Embryonic facial prominence (tissue), 1 donor: ENCODE data around the gene STAT4.

Experiments
- DNase-seq: peaks from one replicate; pipeline ENCODE4 v3.0.0-alpha.2; 2016; ENCODE audit errors: extremely low spot score

STAT4 gene

DNA sequence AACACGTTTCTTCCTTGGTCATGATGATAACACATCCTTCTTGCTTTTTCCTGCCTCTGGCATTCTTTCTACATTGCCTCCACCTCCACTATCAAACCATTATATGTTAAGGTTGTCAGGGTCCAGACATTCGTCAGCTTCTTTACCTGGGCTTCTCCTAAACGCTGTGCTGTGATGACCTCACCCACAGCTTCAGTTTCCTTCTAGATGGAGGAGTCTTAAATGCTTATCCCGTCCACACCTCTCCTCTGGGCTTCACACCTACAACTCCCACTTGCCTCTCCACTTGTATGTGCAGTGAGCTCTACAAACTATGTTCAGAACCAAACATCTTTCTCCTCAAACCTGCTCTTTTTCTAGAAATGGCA, 136.2 kb downstream of the STAT4 start:
- no peak for DNase-seq

GRCh38 chr2:191013932-191014652, 136.7 kb downstream of the STAT4 start, which contains the start of gene STAT1:
Gene STAT1, minus strand, starts transcription at chr2:191014171. Its CDS starts 4,168 bp downstream, at chr2:191010003.
- peak; percentile 87 for DNase-seq

DNA sequence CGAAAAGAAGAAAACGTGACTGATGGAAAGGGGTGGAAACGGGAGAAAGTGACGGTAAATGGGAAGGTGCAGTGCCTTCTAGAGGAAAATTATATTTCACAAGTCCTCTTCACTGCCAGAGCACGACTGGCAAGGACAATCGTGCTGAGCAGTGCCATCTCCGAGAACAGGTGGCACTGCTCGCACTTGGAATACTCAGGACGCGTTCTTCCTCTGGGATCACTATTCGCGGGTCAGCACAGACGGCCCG, 137.2 kb downstream of the STAT4 start:
- no peak for DNase-seq

DNA sequence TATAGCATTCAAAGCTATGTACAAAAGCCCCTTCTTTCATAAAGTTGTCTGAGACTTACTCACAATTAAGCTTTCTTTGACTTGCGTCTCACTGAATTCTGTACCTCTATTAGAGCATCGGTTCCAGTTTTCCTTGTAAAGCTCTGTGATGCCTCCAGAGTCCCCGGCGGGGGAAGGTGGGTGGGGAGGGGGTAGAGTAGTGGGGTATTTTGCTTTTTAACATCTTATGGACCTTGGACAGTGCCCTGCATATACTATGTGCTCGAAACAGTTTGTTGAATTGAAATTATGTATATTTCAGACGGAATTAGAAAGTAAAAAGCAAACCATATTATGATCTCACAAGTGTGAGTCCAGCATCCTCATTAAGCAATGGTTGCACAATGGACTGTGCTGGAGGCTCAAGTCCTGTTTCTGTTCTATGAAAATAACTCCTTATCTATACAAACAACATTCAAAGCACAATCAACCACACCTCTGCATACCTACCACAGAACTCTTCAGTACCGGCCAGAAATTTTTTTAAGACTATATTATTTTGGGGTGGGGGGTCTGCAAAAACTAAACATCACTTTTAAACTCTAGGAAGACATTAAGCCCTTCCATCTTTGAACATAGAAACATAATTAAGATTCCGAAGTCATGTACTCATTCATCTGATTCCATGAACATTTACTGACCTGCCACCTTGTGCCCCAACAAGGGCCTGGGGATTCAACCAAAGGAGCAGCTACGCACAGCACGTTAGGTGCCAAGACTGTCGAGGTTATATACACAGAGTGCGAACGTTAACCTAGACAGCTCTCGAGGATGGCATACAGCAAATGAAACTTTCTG, 137.7 kb downstream of the STAT4 start:
- no peak for DNase-seq

DNA sequence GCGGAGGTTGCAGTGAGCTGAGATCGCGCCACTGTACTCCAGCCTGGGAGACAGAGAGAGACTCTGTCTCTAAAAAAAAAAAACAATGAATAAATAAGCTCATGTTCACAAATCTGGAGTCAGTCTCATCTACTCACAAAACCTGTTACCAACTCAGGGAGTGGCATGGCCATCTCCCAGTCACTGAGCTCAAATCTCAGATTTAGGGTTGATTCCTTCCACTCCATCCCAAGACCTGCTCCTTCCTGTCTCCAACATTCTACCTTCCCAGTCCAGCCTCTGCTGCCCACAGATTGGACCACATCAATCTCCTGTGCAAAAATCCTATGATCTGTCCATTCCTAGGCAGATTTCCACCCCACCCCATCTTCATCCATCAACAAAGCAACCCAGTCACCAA, 138.4 kb downstream of the STAT4 start:
- no peak for DNase-seq

GRCh38 chr2:191010887-191011885, 139.6 kb downstream of the STAT4 start:
- no peak for DNase-seq

DNA sequence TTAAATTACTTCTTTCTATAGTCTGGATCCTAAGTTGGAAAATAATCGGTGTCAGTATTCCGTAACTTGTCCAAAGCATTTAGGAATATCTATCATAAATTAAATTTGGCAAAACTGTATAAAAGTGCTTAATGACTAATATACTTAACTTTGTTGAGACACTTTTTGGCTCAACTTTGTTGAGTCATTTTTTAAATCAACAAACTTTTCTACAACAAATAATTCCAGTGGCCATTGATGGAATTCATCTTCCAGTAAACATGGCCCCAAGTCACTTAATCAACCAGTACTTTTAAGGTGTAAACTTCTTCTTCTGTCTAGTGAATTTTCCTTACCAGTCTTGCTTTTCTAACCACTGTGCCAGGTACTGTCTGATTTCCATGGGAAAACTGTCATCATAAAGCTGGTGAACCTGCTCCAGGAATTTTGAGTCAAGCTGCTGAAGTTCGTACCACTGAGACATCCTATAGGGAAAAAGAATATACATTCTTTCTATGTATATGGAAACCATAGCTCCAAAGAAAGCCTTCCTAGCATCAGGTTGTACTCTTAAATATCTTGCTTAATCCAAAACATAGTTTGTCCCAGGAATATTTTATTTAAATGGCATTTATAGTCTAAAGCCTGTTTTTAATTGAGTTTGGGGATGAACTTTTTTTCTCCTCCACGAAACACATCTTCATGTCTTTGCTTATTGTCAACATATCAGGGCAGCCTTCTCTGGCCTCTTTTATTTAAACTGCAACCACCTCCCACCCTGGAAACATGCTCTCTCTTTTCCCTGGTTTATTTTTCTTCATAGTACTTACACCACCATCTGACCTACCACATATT, 141.0 kb downstream of the STAT4 start:
- no peak for DNase-seq

DNA sequence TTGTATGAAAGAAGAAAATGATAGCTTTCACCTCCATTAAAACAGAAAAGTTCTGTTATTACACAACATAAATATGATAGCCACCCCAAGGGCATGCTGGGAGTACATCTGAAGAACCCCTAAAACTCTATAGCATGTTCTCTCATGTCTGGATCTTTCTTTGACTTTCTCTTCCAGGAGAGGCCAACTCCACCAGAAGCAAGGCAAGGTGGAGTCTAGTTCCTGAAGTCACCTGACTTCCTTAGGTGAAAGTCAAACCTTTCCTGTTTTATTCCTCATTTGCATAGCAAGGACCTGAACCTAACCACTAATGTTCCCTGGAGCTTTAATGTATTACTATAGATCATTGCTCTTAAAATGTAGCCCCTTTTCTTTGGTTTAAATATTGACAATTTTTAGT, 142.5 kb downstream of the STAT4 start:
- no peak for DNase-seq

- DNase-seq = no peak
Observed at GRCh38 chr2:191006997-191007783, 143.6 kb downstream of the STAT4 start.

DNA sequence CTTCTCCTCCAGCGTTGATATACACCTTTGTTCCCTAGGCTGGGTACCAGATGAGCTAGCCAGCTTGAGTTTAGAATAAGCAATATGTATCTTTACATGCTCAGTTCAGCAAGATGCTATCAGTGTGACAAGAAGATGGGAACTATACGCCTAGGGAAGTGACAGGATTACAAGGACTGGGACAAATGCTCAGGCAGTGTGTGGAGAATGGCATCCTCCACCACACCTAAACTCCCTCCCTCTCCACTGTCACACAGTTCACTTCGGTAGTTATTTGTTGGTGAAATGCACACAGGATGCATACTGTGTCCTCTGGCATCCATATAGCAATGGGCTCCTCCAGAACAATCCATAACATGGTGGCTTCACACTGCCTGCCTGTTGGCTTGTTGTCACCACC, 144.5 kb downstream of the STAT4 start:
- DNase-seq = no peak

DNA sequence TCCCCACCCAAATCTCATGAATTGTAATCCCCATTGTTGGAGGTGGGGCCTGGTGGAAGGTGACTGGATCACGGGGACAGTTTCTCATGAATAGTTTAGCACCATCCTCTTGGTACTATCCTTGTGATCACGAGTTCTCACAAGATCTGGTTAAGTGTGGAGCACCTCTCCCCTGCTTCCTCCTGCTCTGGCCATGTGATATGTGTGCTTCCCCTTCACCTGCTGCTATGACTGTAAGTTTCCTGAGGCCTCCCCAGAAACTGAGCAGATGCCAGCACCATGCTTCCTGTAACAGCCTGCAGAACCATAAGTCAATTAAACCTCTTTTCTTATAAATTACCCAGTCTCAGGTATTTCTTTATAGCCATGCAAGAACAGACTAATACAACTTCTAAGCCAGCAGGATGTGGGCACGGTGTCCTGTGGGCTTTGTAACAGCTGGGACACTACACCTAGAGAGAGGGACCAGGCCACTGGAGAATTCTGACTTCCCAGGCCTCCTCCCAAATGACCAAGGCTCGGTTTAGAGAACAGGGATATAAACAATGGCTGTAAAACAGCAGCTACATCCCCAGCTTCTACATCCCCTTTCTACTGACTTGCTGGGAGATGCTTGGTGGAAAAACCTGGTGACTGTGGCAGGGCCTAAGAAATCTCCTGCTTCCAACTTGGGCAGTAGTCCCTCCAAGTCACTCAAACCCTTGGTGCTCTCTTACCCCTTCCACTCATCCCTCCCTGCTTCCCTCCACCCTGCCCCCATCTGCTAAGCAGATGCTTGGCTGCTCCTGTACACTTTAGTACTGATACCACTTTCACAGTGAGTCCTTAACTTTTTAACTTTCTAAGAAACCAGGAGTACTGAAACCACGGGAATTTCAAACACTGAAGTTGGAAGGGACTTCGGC, 147.1 kb downstream of the STAT4 start:
- no peak for DNase-seq

DNA sequence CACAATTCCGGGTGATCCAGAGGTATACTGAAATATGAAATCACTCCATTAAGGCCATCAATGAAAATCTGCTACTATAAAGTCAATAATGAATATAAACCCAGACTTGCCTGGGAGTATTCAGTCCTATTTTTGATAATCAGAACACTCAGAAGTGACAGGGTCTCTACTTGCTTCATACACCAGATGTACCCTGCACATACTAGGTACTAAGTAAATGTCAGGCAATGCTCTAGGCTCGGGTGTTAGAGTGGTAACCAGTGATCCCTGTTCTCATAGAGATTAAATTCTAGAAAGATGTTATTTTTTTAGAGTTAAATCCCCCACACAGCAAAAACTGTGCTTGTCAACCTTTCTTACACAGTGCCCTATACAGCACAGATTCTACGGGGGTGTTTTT, 149.2 kb downstream of the STAT4 start:
- DNase-seq = no peak

DNA sequence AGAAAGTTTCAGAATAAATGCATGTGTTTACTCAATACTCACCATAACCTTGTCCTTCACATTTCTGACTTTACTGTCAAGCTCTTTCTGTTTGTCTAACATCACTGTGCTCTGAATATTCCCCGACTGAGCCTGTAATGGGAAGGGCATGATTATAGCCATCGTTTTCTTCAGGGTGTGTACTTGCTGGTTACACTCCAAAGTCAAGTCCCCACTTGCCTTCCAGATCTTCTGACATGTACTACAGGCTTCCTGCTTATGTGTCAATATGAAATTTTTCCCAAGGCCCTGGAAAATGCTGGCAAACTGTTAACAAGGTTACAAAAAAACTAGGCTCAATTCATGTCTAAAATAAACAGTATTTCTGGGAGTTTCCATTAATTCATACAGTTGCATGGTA, 149.8 kb downstream of the STAT4 start:
- no peak for DNase-seq

- no peak for DNase-seq
Observed at GRCh38 chr2:190999949-191000665, 150.7 kb downstream of the STAT4 start.

GRCh38 chr2:190999058-190999457, 151.7 kb downstream of the STAT4 start:
- no peak for DNase-seq

DNA sequence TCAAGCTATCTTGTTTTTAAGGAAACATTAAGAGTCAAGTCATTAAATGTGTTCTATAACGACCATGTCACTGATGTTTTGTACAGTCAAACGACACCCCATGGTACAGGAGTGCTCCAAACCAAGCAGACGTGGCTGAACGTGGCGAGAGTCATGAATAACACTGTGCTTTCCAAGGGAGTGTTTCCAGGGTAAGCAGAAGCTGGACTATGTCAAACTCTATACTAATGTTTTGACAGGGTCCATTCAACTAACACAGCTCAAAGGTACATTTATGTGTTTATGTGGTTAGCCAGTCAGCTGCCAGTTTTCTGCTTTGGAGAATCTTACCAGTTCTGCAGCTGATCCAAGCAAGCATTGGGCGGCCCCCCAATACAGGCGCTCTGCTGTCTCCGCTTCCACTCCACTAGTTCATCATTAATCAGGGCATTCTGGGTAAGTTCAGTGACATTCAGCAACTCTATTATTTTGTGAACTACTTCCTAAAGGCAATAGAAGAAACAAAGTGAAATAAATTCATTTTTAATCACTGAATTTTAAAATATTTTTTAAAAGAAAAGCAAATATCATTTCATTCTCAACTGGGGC, 153.2 kb downstream of the STAT4 start:
- no peak for DNase-seq

- no peak for DNase-seq
Observed at GRCh38 chr2:190996947-190997346, 153.8 kb downstream of the STAT4 start.

DNA sequence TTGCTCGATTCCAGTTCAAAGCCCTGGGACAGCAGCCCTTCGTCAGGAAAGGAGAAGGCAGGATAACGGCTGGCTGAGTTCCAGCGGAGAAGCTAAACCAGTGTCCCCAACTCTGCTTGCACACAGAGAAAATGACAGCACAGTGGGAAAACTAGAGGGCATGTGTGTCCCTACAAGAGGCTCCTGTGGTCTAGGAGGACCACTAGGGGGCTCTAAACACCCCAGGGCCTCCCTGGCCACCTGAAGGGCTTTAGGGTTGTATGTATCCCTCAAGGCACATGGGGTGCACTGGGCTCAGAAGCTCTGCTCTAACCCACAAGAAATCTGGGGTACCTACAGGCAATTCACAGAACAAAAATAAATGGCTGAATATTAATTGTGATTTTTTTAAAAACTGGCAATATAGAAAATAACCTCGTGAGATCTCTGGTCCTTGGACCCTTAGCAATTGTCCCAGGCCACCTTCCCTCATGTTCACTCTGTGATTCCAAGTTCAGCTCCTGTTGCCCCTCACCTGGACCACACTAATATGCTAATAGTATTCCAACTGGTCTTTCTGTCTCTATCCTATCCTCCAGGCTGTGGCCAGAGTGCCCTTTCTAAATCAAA, 154.4 kb downstream of the STAT4 start:
- no peak for DNase-seq
